HepG2 (cell line): ENCODE data around the gene IL27RA. TPM values are rescaled to one million over a fixed set of nuclear protein-coding genes. Genes with fewer than 3 reads are reported as not detected.

Experiments used
- BRCA1 ChIP-seq: sonication (generic); formaldehyde crosslinking; IDR thresholded peaks from 2 replicates; pipeline ENCODE4 v1.4.0; 2020; ENCODE audit warnings: missing genetic modification reagents
- CAMTA2 ChIP-seq: sonication (generic); formaldehyde crosslinking; IDR thresholded peaks from 2 replicates; pipeline ENCODE4 v1.4.0; 2020; ENCODE audit warnings: mild to moderate bottlenecking, missing genetic modification reagents, borderline replicate concordance
- KDM2A ChIP-seq: sonication (generic); formaldehyde crosslinking; IDR thresholded peaks from 2 replicates; pipeline ENCODE4 v1.4.0; 2020; ENCODE audit warnings: low read depth, missing genetic modification reagents, borderline replicate concordance
- KLF6 ChIP-seq: IDR thresholded peaks from 2 replicates; pipeline ENCODE4 v1.8.0; 2016; ENCODE audit warnings: missing biosample characterization, missing genetic modification reagents
- KMT2B ChIP-seq: IDR thresholded peaks from 2 replicates; pipeline ENCODE4 v1.6.1; 2016; ENCODE audit warnings: missing genetic modification reagents, missing compliant biosample characterization
- MBNL3 ChIP-seq: fragments of 250-450 bp; sonication (Bioruptor Pico); conservative IDR thresholded peaks from 2 replicates; pipeline ENCODE4 v1.8.0; 2022; ENCODE audit warnings: mild to moderate bottlenecking, inconsistent platforms
- NCOA5 ChIP-seq: sonication (generic); formaldehyde crosslinking; IDR thresholded peaks from 2 replicates; pipeline ENCODE4 v1.4.0; 2020; ENCODE audit warnings: missing genetic modification reagents
- NFKBIZ ChIP-seq: IDR thresholded peaks from 2 replicates; pipeline ENCODE4 v1.6.1; 2018; ENCODE audit warnings: missing genetic modification reagents, missing compliant biosample characterization
- PAF1 ChIP-seq: IDR thresholded peaks from 2 replicates; pipeline ENCODE4 v1.6.1; 2016; ENCODE audit warnings: missing genetic modification reagents, missing compliant biosample characterization
- PTBP1 ChIP-seq: fragments of 200-400 bp; formaldehyde crosslinking; IDR thresholded peaks from 2 replicates; pipeline ENCODE4 v1.6.1; 2018; ENCODE audit warnings: low read length, low read depth; ENCODE audit not compliant: poor library complexity, severe bottlenecking
- RARA ChIP-seq: IDR thresholded peaks from 2 replicates; pipeline ENCODE4 v1.6.1; 2016; ENCODE audit warnings: missing genetic modification reagents, missing compliant biosample characterization
- REPIN1 ChIP-seq: sonication (generic); formaldehyde crosslinking; IDR thresholded peaks from 2 replicates; pipeline ENCODE4 v1.8.0; 2022; ENCODE audit warnings: missing genetic modification reagents, low read depth, mild to moderate bottlenecking, borderline replicate concordance
- RNF2 ChIP-seq: fragments of 450-650 bp; conservative IDR thresholded peaks from 2 replicates; pipeline ENCODE4 v1.6.1; 2016; ENCODE audit warnings: low read depth
- TBX3 ChIP-seq: fragments of 450-650 bp; IDR thresholded peaks from 2 replicates; pipeline ENCODE4 v1.6.1; 2017; ENCODE audit warnings: antibody characterized with exemption, mild to moderate bottlenecking, inconsistent platforms, borderline replicate concordance
- ZBTB7B ChIP-seq: sonication (generic); formaldehyde crosslinking; IDR thresholded peaks from 2 replicates; pipeline ENCODE4 v1.4.0; 2020; ENCODE audit warnings: missing genetic modification reagents
- ZC3H4 ChIP-seq: sonication (generic); formaldehyde crosslinking; IDR thresholded peaks from 2 replicates; pipeline ENCODE4 v1.4.0; 2020; ENCODE audit warnings: missing genetic modification reagents, borderline replicate concordance
- ZMAT3 ChIP-seq: sonication (generic); formaldehyde crosslinking; conservative IDR thresholded peaks from 2 replicates; pipeline ENCODE4 v1.7.0; 2021; ENCODE audit warnings: missing genetic modification reagents
- ZNF138 ChIP-seq: sonication (generic); formaldehyde crosslinking; IDR thresholded peaks from 2 replicates; pipeline ENCODE4 v1.5.0; 2020; ENCODE audit warnings: mild to moderate bottlenecking, low read depth, missing genetic modification reagents
- ZNF280D ChIP-seq: sonication (generic); formaldehyde crosslinking; IDR thresholded peaks from 2 replicates; pipeline ENCODE4 v1.5.1; 2020; ENCODE audit warnings: mild to moderate bottlenecking, missing genetic modification reagents
- ZNF34 ChIP-seq: sonication (generic); formaldehyde crosslinking; IDR thresholded peaks from 2 replicates; pipeline ENCODE4 v1.4.0; 2020; ENCODE audit warnings: mild to moderate bottlenecking, missing genetic modification reagents, borderline replicate concordance
- ZNF484 ChIP-seq: sonication (generic); formaldehyde crosslinking; IDR thresholded peaks from 2 replicates; pipeline ENCODE4 v1.5.1; 2020; ENCODE audit warnings: mild to moderate bottlenecking, low read depth, missing genetic modification reagents, borderline replicate concordance
- ZNF605 ChIP-seq: sonication (generic); formaldehyde crosslinking; IDR thresholded peaks from 2 replicates; pipeline ENCODE4 v1.8.0; 2022; ENCODE audit warnings: mild to moderate bottlenecking, missing genetic modification reagents
- ZNF776 ChIP-seq: sonication (generic); formaldehyde crosslinking; IDR thresholded peaks from 2 replicates; pipeline ENCODE4 v1.4.0; 2020; ENCODE audit warnings: mild to moderate bottlenecking, missing genetic modification reagents
- ZSCAN20 ChIP-seq: sonication (generic); formaldehyde crosslinking; IDR thresholded peaks from 2 replicates; pipeline ENCODE4 v1.4.0; 2020; ENCODE audit warnings: missing genetic modification reagents, mild to moderate bottlenecking, borderline replicate concordance
- ZSCAN31 ChIP-seq: sonication (generic); formaldehyde crosslinking; IDR thresholded peaks from 2 replicates; pipeline ENCODE4 v1.5.0; 2020; ENCODE audit warnings: low read depth, mild to moderate bottlenecking, missing genetic modification reagents
- ZZZ3 ChIP-seq: sonication (generic); formaldehyde crosslinking; IDR thresholded peaks from 2 replicates; pipeline ENCODE4 v1.4.0; 2020; ENCODE audit warnings: missing genetic modification reagents, mild to moderate bottlenecking, borderline replicate concordance
- polyA plus RNA-seq, 8 experiments: library from polyadenylated mRNA; depleted of rRNA in 3 of 8; stranded (reverse) in 7 of 8; unstranded in 1 of 8; fragments of >200 nt; fragmentation: Illumina TruSeq in 4 of 8; extraction: Trizol in 4 of 8; gene quantifications; 2 replicates each; pipeline versions ENCODE4 v1.2.1 to v1.2.3, GENCODE V29; 2011 to 2016; ENCODE audit warnings: low read depth in 4 of 8, missing spikeins in 1 of 8, mixed read lengths in 1 of 8; ENCODE audit not compliant: insufficient read depth in 1 of 8
- total RNA-seq, 5 experiments: library from RNA; depleted of rRNA; stranded (reverse); fragments of >200 nt; fragmentation: Illumina TruSeq; extraction: Trizol; gene quantifications; 2 replicates each; pipeline ENCODE4 v1.2.3, GENCODE V29; 2016; ENCODE audit warnings: low read depth in 1 of 5
- TF ChIP-seq, protein P1 (sequence below): sonication (generic); formaldehyde crosslinking; IDR thresholded peaks from 2 replicates; pipeline ENCODE4 v1.8.0; 2022; ENCODE audit warnings: low read depth, missing genetic modification reagents
- TF ChIP-seq, protein P2 (sequence below): sonication (generic); formaldehyde crosslinking; IDR thresholded peaks from 2 replicates; pipeline ENCODE4 v1.8.0; 2023; ENCODE audit warnings: mild to moderate bottlenecking, missing genetic modification reagents

Gene IL27RA
- total and polyA plus RNA-seq, 2 of the 13 experiments (the other 11 are each of a cell fraction or from before 2014, with no cell fraction given), result 3.5 to 8.1 TPM

DNA sequence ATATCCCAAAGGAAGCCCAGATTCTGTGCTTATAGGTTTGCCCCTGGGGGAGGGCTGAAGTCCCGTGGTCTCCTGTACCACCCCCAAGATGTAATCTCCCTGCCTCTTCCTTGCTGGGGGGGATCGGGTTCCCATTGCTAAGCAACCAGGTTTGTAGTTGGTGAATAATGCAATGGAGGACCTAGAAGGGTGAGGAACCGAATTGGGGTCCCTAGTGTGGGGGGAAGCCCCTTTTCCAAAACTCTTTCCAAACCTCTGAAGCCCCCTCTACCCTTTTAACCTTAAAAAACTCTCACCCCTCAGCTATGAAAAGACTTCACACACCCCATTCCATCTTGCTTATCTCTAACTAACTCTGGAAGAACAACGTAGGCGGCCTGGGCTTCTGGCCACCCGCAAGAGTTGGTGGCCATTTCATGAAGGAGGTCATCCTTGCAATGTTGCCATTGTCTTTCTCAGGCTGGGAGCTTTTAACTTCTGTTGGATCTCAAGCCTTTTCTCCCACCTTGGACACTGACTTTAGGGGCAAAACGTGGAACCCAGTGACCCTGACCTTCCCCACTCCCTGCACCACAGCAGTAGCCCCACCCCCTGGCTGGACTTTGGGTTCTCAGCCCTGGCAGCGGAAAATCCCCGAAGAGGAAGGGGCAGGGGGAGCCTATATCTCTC lies 29.7 kb downstream of the IL27RA start (continued):
- peak; percentile 78; the same call in 1 of the 2 replicates for TF ChIP-seq ZMAT3 (CRISPR knock-in tag)
- TF ChIP-seq BRCA1 (CRISPR knock-in tag), result no peak
- TF ChIP-seq ZSCAN31 (CRISPR knock-in tag), result no peak
- TF ChIP-seq ZNF776, result no peak
- TF ChIP-seq KLF6 (CRISPR knock-in tag), result no peak
- TF ChIP-seq ZBTB7B, result peak; percentile 85
- TF ChIP-seq KDM2A, result no peak
- no peak for TF ChIP-seq ZNF484 (CRISPR knock-in tag)
- no peak for TF ChIP-seq PAF1 (CRISPR knock-in tag)
- no peak for TF ChIP-seq ZC3H4 (CRISPR knock-in tag)
- TF ChIP-seq, protein P1, sequence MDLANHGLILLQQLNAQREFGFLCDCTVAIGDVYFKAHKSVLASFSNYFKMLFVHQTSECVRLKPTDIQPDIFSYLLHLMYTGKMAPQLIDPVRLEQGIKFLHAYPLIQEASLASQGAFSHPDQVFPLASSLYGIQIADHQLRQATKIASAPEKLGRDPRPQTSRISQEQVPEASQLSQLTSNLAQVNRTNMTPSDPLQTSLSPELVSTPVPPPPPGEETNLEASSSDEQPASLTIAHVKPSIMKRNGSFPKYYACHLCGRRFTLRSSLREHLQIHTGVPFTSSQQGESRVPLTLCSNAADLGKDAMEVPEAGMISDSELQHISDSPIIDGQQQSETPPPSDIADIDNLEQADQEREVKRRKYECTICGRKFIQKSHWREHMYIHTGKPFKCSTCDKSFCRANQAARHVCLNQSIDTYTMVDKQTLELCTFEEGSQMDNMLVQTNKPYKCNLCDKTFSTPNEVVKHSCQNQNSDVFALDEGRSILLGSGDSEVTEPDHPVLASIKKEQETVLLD (CRISPR knock-in tag), result no peak
- TF ChIP-seq RNF2, result no peak
- no peak for TF ChIP-seq KMT2B
- TF ChIP-seq NFKBIZ, result no peak
- 0 out of 2 replicates have a peak, but pooled peaks have one; percentile 48 for TF ChIP-seq ZNF280D
- peak; percentile 71 for TF ChIP-seq RARA (CRISPR knock-in tag)
- TF ChIP-seq ZNF605 (CRISPR knock-in tag), result no peak
- no peak for TF ChIP-seq PTBP1
- TF ChIP-seq TBX3, result no peak
- no peak for TF ChIP-seq NCOA5 (CRISPR knock-in tag)
- TF ChIP-seq ZNF138 (CRISPR knock-in tag), result no peak
- TF ChIP-seq CAMTA2 (CRISPR knock-in tag), result no peak
- no peak for TF ChIP-seq MBNL3 (CRISPR knock-in tag)
- no peak for TF ChIP-seq ZZZ3 (CRISPR knock-in tag)
- no peak for TF ChIP-seq ZSCAN20 (CRISPR knock-in tag)
- TF ChIP-seq REPIN1 (CRISPR knock-in tag), result no peak
- TF ChIP-seq ZNF34 (CRISPR knock-in tag), result no peak
- TF ChIP-seq, protein P2, sequence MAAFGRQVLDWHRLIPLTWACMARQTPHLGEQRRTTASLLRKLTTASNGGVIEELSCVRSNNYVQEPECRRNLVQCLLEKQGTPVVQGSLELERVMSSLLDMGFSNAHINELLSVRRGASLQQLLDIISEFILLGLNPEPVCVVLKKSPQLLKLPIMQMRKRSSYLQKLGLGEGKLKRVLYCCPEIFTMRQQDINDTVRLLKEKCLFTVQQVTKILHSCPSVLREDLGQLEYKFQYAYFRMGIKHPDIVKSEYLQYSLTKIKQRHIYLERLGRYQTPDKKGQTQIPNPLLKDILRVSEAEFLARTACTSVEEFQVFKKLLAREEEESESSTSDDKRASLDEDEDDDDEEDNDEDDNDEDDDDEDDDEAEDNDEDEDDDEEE (CRISPR knock-in tag), result no peak
